Stimulated activated CD8-positive, alpha-beta memory T cell treated with anti-CD3 and anti-CD28 coated beads, Interleukin-4, amount 100 ng/mL, for 48 hours (primary cell): ENCODE data around the gene CELF5.
"Not testable (repeated sequence)": the region's sequence is repeated elsewhere in the genome, so short reads cannot be mapped to it uniquely, and the experiment has no call there.

Source experiments
- DNase-seq: peaks from one replicate; pipeline ENCODE4 v3.0.0-alpha.2; 2020

The CELF5 gene

GRCh38 chr19:3208317-3209207, 15.9 kb upstream of the CELF5 start:
- no peak for DNase-seq

GRCh38 chr19:3210347-3211017, 14.0 kb upstream of the CELF5 start:
- peak; percentile 87 for DNase-seq

- DNase-seq, result no peak
These were observed 13.3 kb upstream of the CELF5 start for GRCh38 chr19:3211191-3211590.

- no peak for DNase-seq
These were observed 11.3 kb upstream of the CELF5 start for GRCh38 chr19:3213159-3213558.

GRCh38 chr19:3216874-3217273, 7.6 kb upstream of the CELF5 start:
- no peak for DNase-seq

- no peak for DNase-seq
These were observed 3.9 kb upstream of the CELF5 start for GRCh38 chr19:3220576-3220975.

GRCh38 chr19:3221576-3221975, 2.9 kb upstream of the CELF5 start:
- DNase-seq, result not testable (repeated sequence)

- no peak for DNase-seq
These were observed 1.8 kb upstream of the CELF5 start for GRCh38 chr19:3222709-3223108.

GRCh38 chr19:3225169-3225485, 666 bp downstream of the CELF5 start:
- no peak for DNase-seq

GRCh38 chr19:3225677-3226093, 1.2 kb downstream of the CELF5 start:
- no peak for DNase-seq

- DNase-seq, result no peak
These were observed 2.7 kb downstream of the CELF5 start for GRCh38 chr19:3227054-3227626.

- DNase-seq, result no peak
These were observed 4.9 kb downstream of the CELF5 start for GRCh38 chr19:3229346-3229743.

- DNase-seq, result no peak
These were observed 5.5 kb downstream of the CELF5 start for GRCh38 chr19:3229888-3230496.

GRCh38 chr19:3231288-3231687, 6.8 kb downstream of the CELF5 start:
- DNase-seq, result no peak

GRCh38 chr19:3233116-3233515, 8.7 kb downstream of the CELF5 start:
- no peak for DNase-seq

- no peak for DNase-seq
These were observed 9.4 kb downstream of the CELF5 start for GRCh38 chr19:3233831-3234230.

- peak; percentile 74 for DNase-seq
These were observed 10.3 kb downstream of the CELF5 start for GRCh38 chr19:3234800-3235199.

- not testable (repeated sequence) for DNase-seq
These were observed 11.1 kb downstream of the CELF5 start for GRCh38 chr19:3235604-3236003.

GRCh38 chr19:3236272-3236671, 11.8 kb downstream of the CELF5 start:
- DNase-seq, result no peak

GRCh38 chr19:3238066-3238561, 13.7 kb downstream of the CELF5 start:
- no peak for DNase-seq

GRCh38 chr19:3239367-3239766, 14.9 kb downstream of the CELF5 start:
- DNase-seq, result no peak

- peak; percentile 74 for DNase-seq
These were observed 19.6 kb downstream of the CELF5 start for GRCh38 chr19:3243819-3244700.
